Retinal pigment epithelial cell (primary cell): ENCODE results near the gene AAK1.

Experiments
- DNase-seq: peaks from one replicate; pipeline ENCODE4 v3.0.0-alpha.2; 2010; ENCODE audit warnings: low read depth
- H3K4me3 ChIP-seq: 2 replicates; pipeline ENCODE4 v1.5.1; 2011; ENCODE audit warnings: mild to moderate bottlenecking, low read length, control low read depth, moderate library complexity
- TF ChIP-seq, protein P1 (sequence below): conservative IDR thresholded peaks from 2 replicates; pipeline ENCODE4 v1.5.1; 2011; ENCODE audit warnings: low read depth, low read length, control low read depth, inconsistent platforms

AAK1 gene

DNA sequence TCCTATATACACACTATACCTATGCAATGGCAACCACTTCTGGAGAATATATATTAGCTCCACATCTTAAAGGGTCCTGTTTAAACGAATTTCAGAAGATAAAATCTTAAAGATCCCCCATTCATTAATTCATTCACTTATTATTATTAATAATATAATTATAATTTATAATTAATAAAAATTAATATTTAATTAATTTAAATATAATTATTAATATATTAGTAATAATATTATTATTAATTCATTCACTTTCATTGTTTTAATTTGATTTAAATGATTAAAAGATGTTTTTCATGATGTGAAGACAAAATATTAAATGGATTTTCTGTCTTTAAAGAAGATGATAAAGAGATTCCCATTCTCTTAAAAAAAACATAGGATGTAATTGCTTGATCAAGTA is 227.4 kb downstream of the AAK1 start:
- TF ChIP-seq, protein P1, sequence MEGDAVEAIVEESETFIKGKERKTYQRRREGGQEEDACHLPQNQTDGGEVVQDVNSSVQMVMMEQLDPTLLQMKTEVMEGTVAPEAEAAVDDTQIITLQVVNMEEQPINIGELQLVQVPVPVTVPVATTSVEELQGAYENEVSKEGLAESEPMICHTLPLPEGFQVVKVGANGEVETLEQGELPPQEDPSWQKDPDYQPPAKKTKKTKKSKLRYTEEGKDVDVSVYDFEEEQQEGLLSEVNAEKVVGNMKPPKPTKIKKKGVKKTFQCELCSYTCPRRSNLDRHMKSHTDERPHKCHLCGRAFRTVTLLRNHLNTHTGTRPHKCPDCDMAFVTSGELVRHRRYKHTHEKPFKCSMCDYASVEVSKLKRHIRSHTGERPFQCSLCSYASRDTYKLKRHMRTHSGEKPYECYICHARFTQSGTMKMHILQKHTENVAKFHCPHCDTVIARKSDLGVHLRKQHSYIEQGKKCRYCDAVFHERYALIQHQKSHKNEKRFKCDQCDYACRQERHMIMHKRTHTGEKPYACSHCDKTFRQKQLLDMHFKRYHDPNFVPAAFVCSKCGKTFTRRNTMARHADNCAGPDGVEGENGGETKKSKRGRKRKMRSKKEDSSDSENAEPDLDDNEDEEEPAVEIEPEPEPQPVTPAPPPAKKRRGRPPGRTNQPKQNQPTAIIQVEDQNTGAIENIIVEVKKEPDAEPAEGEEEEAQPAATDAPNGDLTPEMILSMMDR: no peak

More for the DNA sequence above, 227.4 kb downstream of the AAK1 start:
- no peak for DNase-seq
- no peak overlapping the region for H3K4me3 ChIP-seq
